Endothelial cell of umbilical vein (primary cell): Measurements from ENCODE around the gene NPC1L1.

Experiments
- CTCF ChIP-seq, 2 donors: IDR thresholded peaks; 1 replicate in 1 of 2; 2 replicates in 1 of 2; pipeline ENCODE4 v1.5.1; 2011; ENCODE audit warnings: low read length in 2 of 2, mild to moderate bottlenecking in 2 of 2, moderate library complexity in 2 of 2, control low read depth in 1 of 2, inconsistent platforms in 1 of 2, low read depth in 1 of 2; ENCODE audit not compliant: insufficient read depth in 1 of 2; ENCODE audit errors: extremely low read depth in 1 of 2
- EZH2 ChIP-seq: IDR thresholded peaks from 2 replicates; pipeline ENCODE4 v1.6.1; 2012; ENCODE audit warnings: borderline replicate concordance, low read depth, mild to moderate bottlenecking, moderate library complexity, low read length, inconsistent platforms; ENCODE audit not compliant: severe bottlenecking
- GATA2 ChIP-seq: IDR thresholded peaks from 2 replicates; pipeline ENCODE4 v1.7.0; 2011; ENCODE audit warnings: low read depth, mild to moderate bottlenecking, moderate library complexity, mixed read lengths, low read length; ENCODE audit not compliant: insufficient read length, insufficient read depth
- JUN ChIP-seq: IDR thresholded peaks from 2 replicates; pipeline ENCODE4 v1.6.1; 2011; ENCODE audit warnings: borderline replicate concordance, low read depth; ENCODE audit not compliant: insufficient read length, insufficient read depth
- MAX ChIP-seq: IDR thresholded peaks from 2 replicates; pipeline ENCODE4 v1.6.1; 2011; ENCODE audit not compliant: insufficient read depth, insufficient read length
- POLR2A ChIP-seq: IDR thresholded peaks from 2 replicates; pipeline ENCODE4 v1.6.1; 2012; ENCODE audit warnings: low read depth, mild to moderate bottlenecking, control low read depth, low read length
- POLR2AphosphoS5 ChIP-seq: IDR thresholded peaks from 2 replicates; pipeline ENCODE4 v1.6.1; 2012; ENCODE audit warnings: low read depth, mild to moderate bottlenecking, control low read depth, low read length, moderate library complexity; ENCODE audit not compliant: insufficient read depth

GRCh38 chr7:44569959-44570358 lies 28.8 kb upstream of the NPC1L1 start:
- no peak for TF ChIP-seq CTCF (IDR thresholded peaks at IDR 0.05; ENCODE audit: extremely low read depth in 1 of 2, insufficient read depth in 1 of 2, low read depth in 1 of 2, low read length in 2 of 2)
- TF ChIP-seq POLR2AphosphoS5, result no peak
- TF ChIP-seq EZH2, result no peak
- no peak for TF ChIP-seq POLR2A
- no peak for TF ChIP-seq MAX
- TF ChIP-seq JUN, result no peak
- no peak for TF ChIP-seq GATA2
